ENCODE results near the gene CXorf58.

DNA sequence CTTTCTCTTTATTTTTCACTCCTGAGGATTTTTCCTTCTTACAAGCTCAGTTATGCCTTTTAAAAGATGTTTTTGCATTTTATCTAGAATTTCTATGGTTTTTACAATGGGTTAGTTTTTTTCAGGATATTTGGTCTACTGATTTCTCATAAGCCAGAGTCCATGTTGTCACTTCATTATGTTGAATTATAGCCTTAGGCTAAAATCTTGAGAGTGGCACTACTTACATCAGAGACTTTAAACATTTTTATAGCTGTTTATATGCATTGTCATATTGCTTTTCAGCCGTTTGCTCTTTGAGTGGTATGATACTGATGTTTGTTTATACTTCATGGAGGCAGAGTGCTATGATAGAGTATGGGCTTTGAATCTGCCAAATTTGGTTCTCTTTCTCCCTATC is 36.4 kb downstream of the CXorf58 start:
- TF ChIP-seq, protein P1, sequence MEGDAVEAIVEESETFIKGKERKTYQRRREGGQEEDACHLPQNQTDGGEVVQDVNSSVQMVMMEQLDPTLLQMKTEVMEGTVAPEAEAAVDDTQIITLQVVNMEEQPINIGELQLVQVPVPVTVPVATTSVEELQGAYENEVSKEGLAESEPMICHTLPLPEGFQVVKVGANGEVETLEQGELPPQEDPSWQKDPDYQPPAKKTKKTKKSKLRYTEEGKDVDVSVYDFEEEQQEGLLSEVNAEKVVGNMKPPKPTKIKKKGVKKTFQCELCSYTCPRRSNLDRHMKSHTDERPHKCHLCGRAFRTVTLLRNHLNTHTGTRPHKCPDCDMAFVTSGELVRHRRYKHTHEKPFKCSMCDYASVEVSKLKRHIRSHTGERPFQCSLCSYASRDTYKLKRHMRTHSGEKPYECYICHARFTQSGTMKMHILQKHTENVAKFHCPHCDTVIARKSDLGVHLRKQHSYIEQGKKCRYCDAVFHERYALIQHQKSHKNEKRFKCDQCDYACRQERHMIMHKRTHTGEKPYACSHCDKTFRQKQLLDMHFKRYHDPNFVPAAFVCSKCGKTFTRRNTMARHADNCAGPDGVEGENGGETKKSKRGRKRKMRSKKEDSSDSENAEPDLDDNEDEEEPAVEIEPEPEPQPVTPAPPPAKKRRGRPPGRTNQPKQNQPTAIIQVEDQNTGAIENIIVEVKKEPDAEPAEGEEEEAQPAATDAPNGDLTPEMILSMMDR (IDR thresholded peaks at IDR 0.05; ENCODE audit: insufficient read depth, low read length): no peak
- TF ChIP-seq, protein P2, sequence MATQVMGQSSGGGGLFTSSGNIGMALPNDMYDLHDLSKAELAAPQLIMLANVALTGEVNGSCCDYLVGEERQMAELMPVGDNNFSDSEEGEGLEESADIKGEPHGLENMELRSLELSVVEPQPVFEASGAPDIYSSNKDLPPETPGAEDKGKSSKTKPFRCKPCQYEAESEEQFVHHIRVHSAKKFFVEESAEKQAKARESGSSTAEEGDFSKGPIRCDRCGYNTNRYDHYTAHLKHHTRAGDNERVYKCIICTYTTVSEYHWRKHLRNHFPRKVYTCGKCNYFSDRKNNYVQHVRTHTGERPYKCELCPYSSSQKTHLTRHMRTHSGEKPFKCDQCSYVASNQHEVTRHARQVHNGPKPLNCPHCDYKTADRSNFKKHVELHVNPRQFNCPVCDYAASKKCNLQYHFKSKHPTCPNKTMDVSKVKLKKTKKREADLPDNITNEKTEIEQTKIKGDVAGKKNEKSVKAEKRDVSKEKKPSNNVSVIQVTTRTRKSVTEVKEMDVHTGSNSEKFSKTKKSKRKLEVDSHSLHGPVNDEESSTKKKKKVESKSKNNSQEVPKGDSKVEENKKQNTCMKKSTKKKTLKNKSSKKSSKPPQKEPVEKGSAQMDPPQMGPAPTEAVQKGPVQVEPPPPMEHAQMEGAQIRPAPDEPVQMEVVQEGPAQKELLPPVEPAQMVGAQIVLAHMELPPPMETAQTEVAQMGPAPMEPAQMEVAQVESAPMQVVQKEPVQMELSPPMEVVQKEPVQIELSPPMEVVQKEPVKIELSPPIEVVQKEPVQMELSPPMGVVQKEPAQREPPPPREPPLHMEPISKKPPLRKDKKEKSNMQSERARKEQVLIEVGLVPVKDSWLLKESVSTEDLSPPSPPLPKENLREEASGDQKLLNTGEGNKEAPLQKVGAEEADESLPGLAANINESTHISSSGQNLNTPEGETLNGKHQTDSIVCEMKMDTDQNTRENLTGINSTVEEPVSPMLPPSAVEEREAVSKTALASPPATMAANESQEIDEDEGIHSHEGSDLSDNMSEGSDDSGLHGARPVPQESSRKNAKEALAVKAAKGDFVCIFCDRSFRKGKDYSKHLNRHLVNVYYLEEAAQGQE (IDR thresholded peaks at IDR 0.05; ENCODE audit: insufficient replicate concordance, low read depth): no peak
- TF ChIP-seq POLR2AphosphoS5 (IDR thresholded peaks at IDR 0.05; ENCODE audit: low read depth) (no peak), GABPA (IDR thresholded peaks at IDR 0.05; ENCODE audit: low read depth) (no peak)
